ENCODE results near the gene SMARCA2.

DNA sequence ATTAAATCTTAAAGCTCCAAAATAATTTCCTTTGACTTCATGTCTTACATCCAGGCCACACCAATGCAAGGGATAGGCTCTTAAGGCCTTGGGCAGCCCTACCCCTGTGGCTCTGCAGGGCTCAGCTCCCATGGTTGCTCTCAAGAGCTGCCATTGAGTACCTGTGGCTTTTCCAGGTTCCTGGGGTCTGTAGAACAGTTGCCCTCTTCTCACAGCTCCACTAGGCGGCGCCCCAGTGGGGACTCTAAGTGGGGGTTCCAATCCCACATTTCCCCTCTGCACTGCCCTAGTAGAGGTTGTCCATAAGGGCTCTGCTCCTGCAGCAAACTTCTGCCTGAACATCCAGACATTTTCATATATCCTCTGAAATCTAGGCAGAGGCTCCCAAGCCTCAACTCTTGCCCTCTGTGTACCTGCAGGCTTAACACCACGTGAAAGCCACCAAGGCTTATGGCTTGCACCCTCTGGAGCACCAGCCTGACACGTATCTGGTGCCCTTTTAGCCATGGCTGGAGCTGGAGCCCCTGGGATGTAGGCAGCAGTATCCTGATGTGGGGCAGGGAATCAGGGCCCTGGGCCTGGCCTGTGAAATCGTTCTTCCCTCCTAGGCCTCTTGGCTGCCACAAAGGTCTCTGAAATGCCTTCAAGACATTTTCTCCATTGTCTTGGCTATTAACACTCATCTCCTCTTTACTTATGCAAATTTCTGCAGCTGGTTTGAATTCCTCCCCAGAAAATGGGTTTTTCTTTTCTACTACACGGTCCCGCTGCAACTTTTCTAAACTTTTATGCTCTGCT is 185.1 kb downstream of the SMARCA2 start:
- TF ChIP-seq, protein P1, sequence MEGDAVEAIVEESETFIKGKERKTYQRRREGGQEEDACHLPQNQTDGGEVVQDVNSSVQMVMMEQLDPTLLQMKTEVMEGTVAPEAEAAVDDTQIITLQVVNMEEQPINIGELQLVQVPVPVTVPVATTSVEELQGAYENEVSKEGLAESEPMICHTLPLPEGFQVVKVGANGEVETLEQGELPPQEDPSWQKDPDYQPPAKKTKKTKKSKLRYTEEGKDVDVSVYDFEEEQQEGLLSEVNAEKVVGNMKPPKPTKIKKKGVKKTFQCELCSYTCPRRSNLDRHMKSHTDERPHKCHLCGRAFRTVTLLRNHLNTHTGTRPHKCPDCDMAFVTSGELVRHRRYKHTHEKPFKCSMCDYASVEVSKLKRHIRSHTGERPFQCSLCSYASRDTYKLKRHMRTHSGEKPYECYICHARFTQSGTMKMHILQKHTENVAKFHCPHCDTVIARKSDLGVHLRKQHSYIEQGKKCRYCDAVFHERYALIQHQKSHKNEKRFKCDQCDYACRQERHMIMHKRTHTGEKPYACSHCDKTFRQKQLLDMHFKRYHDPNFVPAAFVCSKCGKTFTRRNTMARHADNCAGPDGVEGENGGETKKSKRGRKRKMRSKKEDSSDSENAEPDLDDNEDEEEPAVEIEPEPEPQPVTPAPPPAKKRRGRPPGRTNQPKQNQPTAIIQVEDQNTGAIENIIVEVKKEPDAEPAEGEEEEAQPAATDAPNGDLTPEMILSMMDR (IDR thresholded peaks at IDR 0.05), result no peak
- no peak for TF ChIP-seq POLR2A (IDR thresholded peaks at IDR 0.05)

Measured in testis (tissue), 2 donors.